HCT116 (cell line): ENCODE measurements around the gene LIN7C. TPM values are rescaled to one million over a fixed set of nuclear protein-coding genes. Genes with fewer than 3 reads are reported as not detected.

Source experiments
- ATAC-seq: fragments of 200-7000 bp; cut with Tn5 transposase; 2 replicates; pipeline ENCODE4 v1.9.1; 2020; ENCODE audit warnings: mild to moderate bottlenecking, moderate library complexity
- BruUV-seq: library from RNA; stranded (reverse); fragments of 400-500 nt; replicated peaks from 2 replicates; lab custom pipeline; 2021; lab: Mats Ljungman, UMichigan
- CTCF ChIA-PET: fragments of 300-600 bp; sonication (Branson Sonifier 250); formaldehyde crosslinking; loops from one replicate; lab custom pipeline; 2021; ENCODE audit warnings: antibody characterized with exemption; lab: Charles Lee
- POLR2A ChIA-PET: fragments of 300-600, 350-600 bp; sonication (Branson Sonifier 250); formaldehyde crosslinking; loops from one replicate; lab custom pipeline; 2021; ENCODE audit warnings: antibody characterized with exemption; lab: Charles Lee
- RAD21 ChIA-PET, 2 experiments: fragments of 300-600 bp; sonication (Branson Sonifier 250); formaldehyde crosslinking; loops; one replicate each; lab custom pipeline; 2023; ENCODE audit warnings: low total read pairs in 2 of 2; ENCODE audit not compliant: uncharacterized antibody in 2 of 2, unreplicated experiment in 2 of 2, low non-redundant PET in 1 of 2; lab: Charles Lee
- DNase-seq: peaks from one replicate; pipeline ENCODE4 v3.0.0-alpha.2; 2010; ENCODE audit warnings: low read depth, low spot score
- H2AFZ ChIP-seq: fragments of 200-600 bp; shearing (Covaris generic), sonication (generic); 2 replicates; pipeline ENCODE4 v1.6.1; 2017; ENCODE audit warnings: low read depth, mixed run types, mixed read lengths, antibody characterized with exemption, low read length; ENCODE audit not compliant: poor library complexity, severe bottlenecking
- H3K27ac ChIP-seq: 2 replicates; pipeline ENCODE4 v1.5.1; 2012; ENCODE audit warnings: low read depth, low read length
- H3K27me3 ChIP-seq: fragments of 200-600 bp; sonication (generic); 2 replicates; pipeline ENCODE4 v1.6.1; 2016; ENCODE audit warnings: mixed run types, low read length, mixed read lengths; ENCODE audit not compliant: insufficient read depth
- H3K36me3 ChIP-seq, 2 experiments: fragments of 200-500 bp in 1 of 2; fragments of 200-600 bp in 1 of 2; sonication (Bioruptor generic) in 1 of 2; sonication (generic) in 1 of 2; 2 replicates each; pipeline versions ENCODE4 v1.5.1 to v1.6.1; 2014 to 2016; ENCODE audit warnings: low read length in 2 of 2, inconsistent platforms in 1 of 2, mixed read lengths in 1 of 2, mixed run types in 1 of 2; ENCODE audit not compliant: insufficient read depth in 2 of 2, control insufficient read depth in 1 of 2
- H3K4me1 ChIP-seq, 2 experiments: fragments of 200-600 bp in 1 of 2; sonication (generic) in 1 of 2; 2 replicates each; pipeline versions ENCODE4 v1.5.1 to v1.6.1; 2012 to 2017; ENCODE audit warnings: low read length in 2 of 2, inconsistent platforms in 1 of 2, mild to moderate bottlenecking in 1 of 2, mixed read lengths in 1 of 2, mixed run types in 1 of 2, moderate library complexity in 1 of 2; ENCODE audit not compliant: insufficient read depth in 2 of 2, control insufficient read depth in 1 of 2
- H3K4me2 ChIP-seq: fragments of 200-600 bp; sonication (generic); 2 replicates; pipeline ENCODE4 v1.6.1; 2017; ENCODE audit warnings: mixed run types, low read length, mixed read lengths
- H3K4me3 ChIP-seq, 2 experiments: fragments of 200-600 bp in 1 of 2; sonication (generic) in 1 of 2; replicated peaks in 1 of 2; 2 replicates each; pipeline ENCODE4 v1.5.1; 2011 to 2016; ENCODE audit warnings: low read length in 2 of 2, control low read depth in 1 of 2, low read depth in 1 of 2, mild to moderate bottlenecking in 1 of 2, mixed read lengths in 1 of 2, mixed run types in 1 of 2
- H3K79me2 ChIP-seq: fragments of 200-600 bp; sonication (generic); 2 replicates; pipeline ENCODE4 v1.6.1; 2017; ENCODE audit warnings: mild to moderate bottlenecking, mixed run types, low read length, moderate library complexity, mixed read lengths; ENCODE audit not compliant: insufficient read depth
- H3K9ac ChIP-seq: fragments of 200-600 bp; sonication (generic); 2 replicates; pipeline ENCODE4 v1.6.1; 2016; ENCODE audit warnings: low read length, mixed read lengths
- H3K9me2 ChIP-seq: fragments of 200-600 bp; sonication (generic), shearing (Covaris generic); 2 replicates; pipeline ENCODE4 v1.6.1; 2017; ENCODE audit warnings: mixed run types, mild to moderate bottlenecking, moderate library complexity; ENCODE audit not compliant: insufficient read depth
- H3K9me3 ChIP-seq, 2 experiments: fragments of 200-500 bp in 1 of 2; fragments of 200-600 bp in 1 of 2; sonication (Bioruptor generic) in 1 of 2; sonication (generic) in 1 of 2; 2 replicates each; pipeline ENCODE4 v1.6.1; 2014 to 2017; ENCODE audit warnings: low read length in 2 of 2, mixed read lengths in 2 of 2, inconsistent platforms in 1 of 2, low read depth in 1 of 2, mild to moderate bottlenecking in 1 of 2, mixed run types in 1 of 2, moderate library complexity in 1 of 2; ENCODE audit not compliant: control insufficient read depth in 1 of 2, insufficient read depth in 1 of 2
- H4K20me1 ChIP-seq: fragments of 200-600 bp; sonication (generic), shearing (Covaris generic); 2 replicates; pipeline ENCODE4 v1.6.1; 2017; ENCODE audit warnings: mixed run types, mild to moderate bottlenecking, moderate library complexity; ENCODE audit not compliant: insufficient read depth
- ATF3 ChIP-seq: IDR thresholded peaks from 2 replicates; pipeline ENCODE4 v1.6.1; 2012
- CEBPB ChIP-seq: IDR thresholded peaks from 2 replicates; pipeline ENCODE4 v1.6.1; 2012; ENCODE audit warnings: low read depth
- CTCF ChIP-seq, 3 experiments: fragments of 200-600 bp in 1 of 3; sonication (generic) in 1 of 3; IDR thresholded peaks in 2 of 3; conservative IDR thresholded peaks in 1 of 3; 2 replicates each; pipeline ENCODE4 v1.5.1; 2012 to 2017; ENCODE audit warnings: low read depth in 2 of 3, low read length in 2 of 3, antibody characterized with exemption in 1 of 3, borderline replicate concordance in 1 of 3, control low read depth in 1 of 3, mild to moderate bottlenecking in 1 of 3, mixed read lengths in 1 of 3, mixed run types in 1 of 3, moderate library complexity in 1 of 3; ENCODE audit not compliant: insufficient read depth in 1 of 3
- ELF1 ChIP-seq: IDR thresholded peaks from 2 replicates; pipeline ENCODE4 v1.6.1; 2012; ENCODE audit warnings: low read depth, borderline replicate concordance
- EZH2 ChIP-seq: fragments of 200-600 bp; sonication (generic); IDR thresholded peaks from 2 replicates; pipeline ENCODE4 v1.6.1; 2017; ENCODE audit warnings: antibody characterized with exemption, mixed run types
- POLR2A ChIP-seq: IDR thresholded peaks from 2 replicates; pipeline ENCODE4 v1.7.0; 2011; ENCODE audit warnings: borderline replicate concordance; ENCODE audit not compliant: insufficient read depth, insufficient read length; ENCODE audit errors: extremely low read depth
- SIN3A ChIP-seq: IDR thresholded peaks from 2 replicates; pipeline ENCODE4 v1.6.1; 2012; ENCODE audit warnings: low read depth
- TCF7L2 ChIP-seq: IDR thresholded peaks from 2 replicates; pipeline ENCODE4 v1.7.0; 2011; ENCODE audit warnings: borderline replicate concordance, inconsistent platforms; ENCODE audit not compliant: insufficient read depth, insufficient read length; ENCODE audit errors: extremely low read depth
- intact Hi-C: fragments of 100-400 bp; cut with micrococcal nuclease; formaldehyde crosslinking; loops from 2 replicates; pipeline ENCODE4 v1.10.0; 2022
- total RNA-seq: library from RNA; stranded (reverse); gene quantifications from one replicate; pipeline ENCODE4 v1.2.1, GENCODE V29; 2021; ENCODE audit not compliant: unreplicated experiment

The LIN7C gene
- total RNA-seq, 1 experiment from 2014 or later = 48.2 TPM

GRCh38 chr11:27453701-27454100 is 52.9 kb downstream of the LIN7C start (continued):
- TF ChIP-seq CTCF (IDR thresholded peaks at IDR 0.05 in 2 of 3, conservative IDR thresholded peaks at IDR 0.05 in 1 of 3; ENCODE audit: borderline replicate concordance in 1 of 3, insufficient read depth in 1 of 3, low read depth in 2 of 3, low read length in 2 of 3) (no peak), EZH2 (no peak)

GRCh38 chr11:27452147-27452546 is 54.4 kb downstream of the LIN7C start:
- no peaks in the 10 kb centered on the region for H3K4me1 ChIP-seq
- no peak overlapping the region for H3K4me2 ChIP-seq
- no peak for ATAC-seq
- H3K27ac ChIP-seq = no peak overlapping the region
- H3K9ac ChIP-seq = no peak overlapping the region
- H2AFZ ChIP-seq = no peak overlapping the region
- no peaks in the 10 kb centered on the region for H3K9me2 ChIP-seq
- DNase-seq = no peak
- H3K27me3 ChIP-seq = no peaks in the 10 kb centered on the region
- H3K9me3 ChIP-seq = no peaks in the 10 kb centered on the region
- no TSS peak for BruUV-seq
- H3K79me2 ChIP-seq = no peaks in the 10 kb centered on the region
- ChIA-PET POLR2A (no interaction called here), RAD21 (no interaction called here), CTCF (no interaction called here)
- H4K20me1 ChIP-seq = no peaks in the 10 kb centered on the region
- intact Hi-C loops = no loop called here
- no peak overlapping the region for H3K4me3 ChIP-seq
- H3K36me3 ChIP-seq = no peaks in the 10 kb centered on the region
- no peak for TF ChIP-seq TCF7L2
- TF ChIP-seq CEBPB = no peak
- no peak for TF ChIP-seq SIN3A
- no peak for TF ChIP-seq ATF3
- TF ChIP-seq POLR2A = no peak
- no peak for TF ChIP-seq ELF1
- no peak for TF ChIP-seq CTCF (IDR thresholded peaks at IDR 0.05 in 2 of 3, conservative IDR thresholded peaks at IDR 0.05 in 1 of 3; ENCODE audit: borderline replicate concordance in 1 of 3, insufficient read depth in 1 of 3, low read depth in 2 of 3, low read length in 2 of 3)
